GM10266 (cell line): ENCODE data around the gene POC1B.

Source experiments
- DNase-seq: peaks from one replicate; pipeline ENCODE4 v3.0.0; 2012; ENCODE audit errors: extremely low spot score
- TF ChIP-seq, protein P1 (sequence below): IDR thresholded peaks from 2 replicates; pipeline ENCODE4 v1.5.1; 2012; ENCODE audit warnings: mild to moderate bottlenecking, low read depth; ENCODE audit not compliant: control insufficient read depth, insufficient read depth; ENCODE audit errors: missing control alignments

Gene POC1B

DNA sequence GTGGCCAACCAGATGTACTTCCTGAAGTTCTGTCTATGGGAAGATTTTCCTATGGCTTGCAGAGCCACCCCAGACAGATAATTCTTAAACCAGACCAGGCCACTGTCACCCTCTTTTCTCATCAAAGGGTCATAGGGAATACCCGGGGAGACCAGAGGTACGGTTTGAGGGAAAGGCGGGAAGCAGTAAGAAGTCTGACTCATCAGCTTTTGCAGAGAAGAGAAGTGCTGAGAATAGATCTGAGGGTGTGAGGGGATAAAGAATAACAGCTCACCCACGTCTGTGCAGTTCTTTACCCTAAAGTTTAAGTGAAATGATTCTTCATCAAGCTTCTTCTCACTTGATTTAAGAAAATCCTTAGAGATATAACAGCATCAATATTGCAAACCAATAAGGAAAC is 21.3 kb upstream of the POC1B start:
- TF ChIP-seq, protein P1, sequence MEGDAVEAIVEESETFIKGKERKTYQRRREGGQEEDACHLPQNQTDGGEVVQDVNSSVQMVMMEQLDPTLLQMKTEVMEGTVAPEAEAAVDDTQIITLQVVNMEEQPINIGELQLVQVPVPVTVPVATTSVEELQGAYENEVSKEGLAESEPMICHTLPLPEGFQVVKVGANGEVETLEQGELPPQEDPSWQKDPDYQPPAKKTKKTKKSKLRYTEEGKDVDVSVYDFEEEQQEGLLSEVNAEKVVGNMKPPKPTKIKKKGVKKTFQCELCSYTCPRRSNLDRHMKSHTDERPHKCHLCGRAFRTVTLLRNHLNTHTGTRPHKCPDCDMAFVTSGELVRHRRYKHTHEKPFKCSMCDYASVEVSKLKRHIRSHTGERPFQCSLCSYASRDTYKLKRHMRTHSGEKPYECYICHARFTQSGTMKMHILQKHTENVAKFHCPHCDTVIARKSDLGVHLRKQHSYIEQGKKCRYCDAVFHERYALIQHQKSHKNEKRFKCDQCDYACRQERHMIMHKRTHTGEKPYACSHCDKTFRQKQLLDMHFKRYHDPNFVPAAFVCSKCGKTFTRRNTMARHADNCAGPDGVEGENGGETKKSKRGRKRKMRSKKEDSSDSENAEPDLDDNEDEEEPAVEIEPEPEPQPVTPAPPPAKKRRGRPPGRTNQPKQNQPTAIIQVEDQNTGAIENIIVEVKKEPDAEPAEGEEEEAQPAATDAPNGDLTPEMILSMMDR, result no peak
- DNase-seq, result no peak

DNA sequence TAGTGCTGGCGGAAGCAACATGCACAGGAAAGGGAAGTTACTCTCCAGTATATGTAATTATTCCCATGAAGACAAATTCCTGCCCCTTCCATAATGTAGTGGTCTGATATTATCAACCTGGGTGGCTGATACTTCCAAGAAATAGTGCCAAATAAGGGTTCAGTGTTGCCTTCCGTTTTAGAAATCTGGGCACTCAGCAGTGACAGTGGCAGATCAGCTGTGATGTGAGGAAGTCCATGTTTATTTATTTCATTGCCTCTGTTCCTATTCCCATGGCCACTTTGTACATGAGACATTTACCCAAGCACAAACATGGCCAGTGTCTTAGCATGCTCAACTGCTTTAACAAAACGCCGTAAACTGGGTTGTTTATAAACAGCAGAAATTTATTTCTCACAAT is 20.3 kb upstream of the POC1B start:
- no peak for DNase-seq

DNA sequence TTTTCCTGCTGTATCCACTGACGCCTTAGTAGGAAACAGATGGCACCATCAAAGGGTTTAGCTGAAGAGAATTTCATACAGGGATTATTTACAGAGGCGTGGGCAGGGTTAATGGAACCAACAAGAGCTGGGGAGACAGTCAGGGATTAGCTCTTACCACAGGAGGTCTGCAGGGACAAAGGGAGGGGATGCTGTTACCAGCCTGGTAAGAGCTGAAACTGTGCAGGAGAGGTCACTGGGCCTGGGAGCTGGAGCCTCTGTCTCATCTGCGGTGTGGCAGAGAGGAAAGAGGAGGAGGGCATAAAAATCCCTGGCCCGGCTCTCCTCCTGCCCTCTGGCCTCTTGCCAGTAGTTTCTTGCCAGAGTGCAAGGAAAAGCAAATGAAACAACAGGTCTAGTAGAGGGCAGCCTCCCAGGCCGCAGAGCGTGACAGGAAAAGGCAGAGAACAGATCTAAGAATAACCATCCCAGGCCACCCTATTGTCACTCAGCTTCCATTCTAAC is 18.9 kb upstream of the POC1B start:
- TF ChIP-seq, protein P1, result no peak
- DNase-seq, result no peak

More for the DNA sequence above, 20.3 kb upstream of the POC1B start:
- TF ChIP-seq, protein P1, result no peak

DNA sequence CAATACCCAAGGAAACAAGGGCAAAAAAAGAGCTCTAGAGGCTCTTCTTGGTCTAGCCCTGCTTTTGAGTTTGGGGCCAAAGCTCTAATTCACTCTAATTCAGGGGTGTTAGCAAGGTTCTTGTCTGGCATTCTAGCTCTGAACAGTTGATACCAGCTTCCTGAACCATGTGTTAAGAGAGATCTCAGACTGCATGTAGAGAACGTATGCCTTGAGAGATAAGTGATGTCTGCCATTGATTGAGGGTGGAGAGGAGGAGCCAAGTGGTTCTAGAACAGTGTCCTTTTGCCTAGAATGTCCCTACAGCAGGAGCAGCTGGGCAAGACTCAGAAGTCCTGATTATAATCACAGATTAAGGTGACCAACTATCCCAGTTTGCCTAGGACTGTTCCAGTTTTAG is 18.2 kb upstream of the POC1B start:
- TF ChIP-seq, protein P1, result no peak
- no peak for DNase-seq

DNA sequence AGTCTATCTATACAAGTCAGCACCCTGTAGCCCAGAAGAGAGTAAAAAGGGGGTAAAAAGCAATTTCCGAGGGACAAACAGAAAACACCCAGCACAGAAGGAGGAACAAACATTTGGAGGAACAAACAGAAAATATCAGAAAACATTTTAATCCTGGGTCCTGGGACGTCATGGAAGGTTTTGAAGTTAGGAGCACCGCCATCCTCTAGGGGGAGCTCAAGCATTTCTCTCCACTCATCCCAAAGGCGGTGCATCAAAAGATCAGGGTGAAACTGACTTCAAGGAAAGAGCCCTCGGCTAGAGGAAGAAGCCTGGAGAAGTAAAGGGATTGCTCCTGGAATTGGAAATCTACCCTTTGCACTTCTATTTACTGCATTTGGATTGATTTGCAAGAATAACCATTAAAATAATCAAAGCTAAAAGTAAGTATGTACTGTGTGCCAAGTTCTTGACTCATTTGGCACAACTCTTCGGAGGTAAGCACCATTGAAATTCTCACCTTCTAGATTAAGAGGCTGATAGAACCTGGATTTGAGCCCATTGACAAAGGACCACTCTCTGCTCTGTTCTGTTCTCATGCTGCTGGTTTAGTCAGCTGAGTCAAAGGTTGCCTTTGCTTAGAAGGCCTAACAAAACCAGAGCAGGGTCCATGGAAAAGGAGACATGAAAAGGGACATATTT is 17.2 kb upstream of the POC1B start:
- peak; percentile 56 for DNase-seq
- TF ChIP-seq, protein P1, result peak; percentile 84

DNA sequence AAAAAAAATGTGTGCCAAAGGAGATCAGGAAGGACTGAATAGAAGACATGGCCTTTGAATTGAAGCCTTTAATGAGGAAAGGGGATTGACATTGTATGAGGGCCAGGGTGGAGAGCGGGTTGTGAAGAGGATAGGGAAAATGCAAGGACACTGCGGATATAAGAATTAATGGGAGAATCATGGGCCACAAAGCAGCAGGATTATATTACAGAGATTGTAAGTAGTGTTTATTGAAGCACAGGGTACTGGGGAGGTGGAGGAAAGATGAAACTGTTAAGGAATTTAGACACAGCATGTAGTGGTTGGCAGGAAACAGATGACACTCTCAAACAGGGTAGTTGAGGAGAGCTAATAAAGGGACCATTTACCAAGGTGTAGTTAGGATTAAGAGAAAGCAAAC is 16.4 kb upstream of the POC1B start:
- DNase-seq, result no peak

DNA sequence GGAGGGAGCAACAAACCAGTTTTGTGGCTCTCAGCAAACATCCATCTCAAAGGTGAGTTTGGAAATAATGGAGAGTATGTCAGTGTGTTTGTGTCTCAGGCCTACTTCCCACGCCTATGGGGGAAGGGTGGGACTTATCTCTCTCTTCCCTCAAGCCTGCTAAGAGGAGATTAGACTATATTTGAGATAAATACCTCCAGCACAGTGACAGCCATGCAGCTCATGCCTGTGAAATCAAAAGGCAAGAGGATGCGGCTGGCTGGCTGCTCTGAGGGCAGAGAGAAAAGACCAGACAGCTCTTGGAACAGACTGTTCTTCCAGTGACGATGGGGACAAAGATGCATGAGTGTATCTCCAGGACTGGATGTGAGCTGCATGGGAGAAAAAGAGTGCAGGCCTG is 14.7 kb upstream of the POC1B start:
- TF ChIP-seq, protein P1, result no peak
- DNase-seq, result no peak

More for the DNA sequence above, 16.4 kb upstream of the POC1B start:
- TF ChIP-seq, protein P1, result no peak
